Ammon's horn (tissue), 1 donor: ENCODE measurements around the gene FCER2.

Source experiments
- DNase-seq: peaks from one replicate; pipeline ENCODE4 v3.0.0-alpha.2; 2016; ENCODE audit warnings: low spot score

Gene FCER2

GRCh38 chr19:7677669-7678311 is 24.1 kb downstream of the FCER2 start:
- DNase-seq = no peak

- no peak for DNase-seq
Measured at GRCh38 chr19:7676854-7677253, 25.1 kb downstream of the FCER2 start, which contains the start of gene MCEMP1. Gene MCEMP1, plus strand, starts transcription at chr19:7677090. Its CDS starts 31 bp downstream, at chr19:7677121.

- DNase-seq = no peak
Measured at GRCh38 chr19:7676376-7676775, 25.6 kb downstream of the FCER2 start.

GRCh38 chr19:7674010-7675005 is 27.6 kb downstream of the FCER2 start:
- peak; percentile 74 for DNase-seq

GRCh38 chr19:7672522-7672921 is 29.4 kb downstream of the FCER2 start:
- DNase-seq = no peak

- no peak for DNase-seq
Measured at GRCh38 chr19:7670790-7671189, 31.1 kb downstream of the FCER2 start.

- DNase-seq = peak; percentile 54
Measured at GRCh38 chr19:7670150-7670783, 31.7 kb downstream of the FCER2 start.

- DNase-seq = no peak
Measured at GRCh38 chr19:7669641-7670040, 32.3 kb downstream of the FCER2 start.

- no peak for DNase-seq
Measured at GRCh38 chr19:7668842-7669241, 33.1 kb downstream of the FCER2 start, which contains the start of gene RETN. Gene RETN, plus strand, starts transcription at chr19:7669049. Its CDS starts 278 bp downstream, at chr19:7669327.

- DNase-seq = peak; percentile 35
Measured at GRCh38 chr19:7665076-7665475, 36.9 kb downstream of the FCER2 start.

GRCh38 chr19:7663706-7664105 is 38.2 kb downstream of the FCER2 start:
- DNase-seq = no peak

GRCh38 chr19:7662657-7663056 is 39.3 kb downstream of the FCER2 start:
- no peak for DNase-seq

GRCh38 chr19:7661744-7662538 is 40.0 kb downstream of the FCER2 start:
- no peak for DNase-seq

GRCh38 chr19:7658219-7658686 is 43.7 kb downstream of the FCER2 start:
- DNase-seq = peak; percentile 88

GRCh38 chr19:7657131-7657751 is 44.7 kb downstream of the FCER2 start:
- no peak for DNase-seq

GRCh38 chr19:7655581-7655980 is 46.4 kb downstream of the FCER2 start:
- no peak for DNase-seq

- no peak for DNase-seq
Measured at GRCh38 chr19:7654401-7654800, 47.5 kb downstream of the FCER2 start.

GRCh38 chr19:7652061-7652641 is 49.8 kb downstream of the FCER2 start:
- peak; percentile 73 for DNase-seq

GRCh38 chr19:7650148-7650547 is 51.8 kb downstream of the FCER2 start:
- DNase-seq = no peak

GRCh38 chr19:7648265-7649014 is 53.5 kb downstream of the FCER2 start:
- DNase-seq = no peak
